Stimulated activated CD4-positive, alpha-beta T cell treated with anti-CD3 and anti-CD28 coated beads, Interleukin-15, amount 100 ng/mL, for 24 hours (primary cell): ENCODE results near the gene KRTAP4-6.
"Not testable (repeated sequence)": the region's sequence is repeated elsewhere in the genome, so short reads cannot be mapped to it uniquely, and the experiment has no call there.

Source experiments
- DNase-seq: peaks from one replicate; pipeline ENCODE4 v3.0.0-alpha.2; 2020

The KRTAP4-6 gene

GRCh38 chr17:41104386-41105038 lies 35.8 kb downstream of the KRTAP4-6 start:
- not testable (repeated sequence) for DNase-seq

GRCh38 chr17:41103896-41104295 lies 36.4 kb downstream of the KRTAP4-6 start:
- no peak for DNase-seq

GRCh38 chr17:41101586-41102259 lies 38.6 kb downstream of the KRTAP4-6 start, which contains the start of gene KRTAP4-16:
KRTAP4-16 (minus strand) TSS chr17:41102209; CDS start chr17:41102209, 0 bp downstream.
- no peak for DNase-seq

GRCh38 chr17:41099682-41100480 lies 40.5 kb downstream of the KRTAP4-6 start:
- DNase-seq = not testable (repeated sequence)

GRCh38 chr17:41098481-41098880 lies 41.9 kb downstream of the KRTAP4-6 start:
- DNase-seq = no peak

- DNase-seq = no peak
These were observed 42.3 kb downstream of the KRTAP4-6 start, which contains the start of gene KRTAP4-8 for GRCh38 chr17:41098042-41098441. KRTAP4-8 (minus strand) TSS chr17:41098142; CDS start chr17:41098084, 58 bp downstream.

- DNase-seq = no peak
These were observed 44.3 kb downstream of the KRTAP4-6 start for GRCh38 chr17:41096055-41096454.
